Thoracic aorta (tissue), 2 donors: ENCODE results near the gene FRMPD4. TPM values are rescaled to one million over a fixed set of nuclear protein-coding genes. Genes with fewer than 3 reads are reported as not detected.

Experiments
- ATAC-seq: fragments of 150-250 bp; one replicate; pipeline ENCODE4 v1.8.0; 2017; ENCODE audit warnings: low read depth; ENCODE audit not compliant: insufficient number of reproducible peaks, low FRiP score
- DNase-seq: peaks from one replicate; pipeline ENCODE4 v3.0.0-alpha.2; 2020; ENCODE audit warnings: low spot score
- H3K27ac ChIP-seq, 2 donors: fragments of 200-600 bp; sonication (generic); 1 replicate in 1 of 2; 2 replicates in 1 of 2; pipeline ENCODE4 v1.5.1; 2016; ENCODE audit warnings: mild to moderate bottlenecking in 2 of 2, moderate library complexity in 2 of 2
- H3K27me3 ChIP-seq: fragments of 200-600 bp; sonication (generic); replicated peaks from 2 replicates; pipeline ENCODE4 v1.6.0; 2016; ENCODE audit warnings: mild to moderate bottlenecking; ENCODE audit not compliant: insufficient read depth
- H3K36me3 ChIP-seq: fragments of 200-600 bp; sonication (generic); one replicate; pipeline ENCODE4 v1.5.1; 2016
- H3K4me1 ChIP-seq, 2 donors: fragments of 200-600 bp; sonication (generic); 1 replicate in 1 of 2; 2 replicates in 1 of 2; pipeline versions ENCODE4 v1.5.1 to v1.6.0; 2016; ENCODE audit warnings: low read depth in 2 of 2, mild to moderate bottlenecking in 1 of 2; ENCODE audit not compliant: control insufficient read depth in 1 of 2
- H3K4me3 ChIP-seq: fragments of 200-600 bp; sonication (generic); 2 replicates; pipeline ENCODE4 v1.5.1; 2016; ENCODE audit warnings: mild to moderate bottlenecking
- H3K9me3 ChIP-seq: fragments of 200-600 bp; sonication (generic); 2 replicates; pipeline ENCODE4 v1.5.1; 2016
- total RNA-seq, 2 donors: library from RNA; depleted of rRNA; stranded (reverse); fragments of >200 nt; gene quantifications; one replicate each; pipeline versions ENCODE4 v1.1.0 to v1.2.3, GENCODE V29; 2016
- TF ChIP-seq, protein P1 (sequence below): fragments of 200-600 bp; sonication (generic); IDR thresholded peaks from one replicate; pipeline ENCODE4 v1.5.1; 2019; ENCODE audit warnings: antibody characterized with exemption

Gene FRMPD4
- total RNA-seq, 2 donors from 2014 or later = not detected

GRCh38 chrX:12672367-12673106 lies 534.3 kb downstream of the FRMPD4 start:
- Histone ChIP-seq H3K9me3 (no peaks in the 10 kb centered on the region), H3K36me3 (no peaks in the 10 kb centered on the region), H3K27me3 (no peaks in the 10 kb centered on the region), H3K27ac (no peak overlapping the region), H3K4me3 (no peak overlapping the region), H3K4me1 (no peaks in the 10 kb centered on the region)
- DNase-seq = no peak
- TF ChIP-seq, protein P1, sequence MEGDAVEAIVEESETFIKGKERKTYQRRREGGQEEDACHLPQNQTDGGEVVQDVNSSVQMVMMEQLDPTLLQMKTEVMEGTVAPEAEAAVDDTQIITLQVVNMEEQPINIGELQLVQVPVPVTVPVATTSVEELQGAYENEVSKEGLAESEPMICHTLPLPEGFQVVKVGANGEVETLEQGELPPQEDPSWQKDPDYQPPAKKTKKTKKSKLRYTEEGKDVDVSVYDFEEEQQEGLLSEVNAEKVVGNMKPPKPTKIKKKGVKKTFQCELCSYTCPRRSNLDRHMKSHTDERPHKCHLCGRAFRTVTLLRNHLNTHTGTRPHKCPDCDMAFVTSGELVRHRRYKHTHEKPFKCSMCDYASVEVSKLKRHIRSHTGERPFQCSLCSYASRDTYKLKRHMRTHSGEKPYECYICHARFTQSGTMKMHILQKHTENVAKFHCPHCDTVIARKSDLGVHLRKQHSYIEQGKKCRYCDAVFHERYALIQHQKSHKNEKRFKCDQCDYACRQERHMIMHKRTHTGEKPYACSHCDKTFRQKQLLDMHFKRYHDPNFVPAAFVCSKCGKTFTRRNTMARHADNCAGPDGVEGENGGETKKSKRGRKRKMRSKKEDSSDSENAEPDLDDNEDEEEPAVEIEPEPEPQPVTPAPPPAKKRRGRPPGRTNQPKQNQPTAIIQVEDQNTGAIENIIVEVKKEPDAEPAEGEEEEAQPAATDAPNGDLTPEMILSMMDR = no peak
- ATAC-seq = no peak

DNA sequence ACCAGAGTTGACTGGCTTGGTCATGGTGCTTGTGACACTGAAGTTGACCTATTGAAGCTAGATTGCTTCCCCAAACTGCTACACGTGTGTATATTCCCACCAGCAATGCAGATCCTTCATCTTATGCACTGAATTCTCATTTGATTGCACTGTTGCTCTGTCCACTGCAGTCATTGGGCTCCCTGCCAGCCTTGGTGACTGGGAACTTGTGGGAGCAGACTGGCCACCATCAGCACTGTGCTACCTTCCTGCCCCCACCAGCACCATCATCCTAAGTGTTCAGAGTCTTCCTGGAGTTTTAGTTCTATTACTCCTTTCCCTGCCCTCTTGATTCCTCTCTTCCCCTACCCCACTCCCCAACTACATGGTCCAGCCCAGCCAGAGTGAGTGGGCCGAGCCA lies 535.2 kb downstream of the FRMPD4 start:
- Histone ChIP-seq H3K9me3 (no peaks in the 10 kb centered on the region), H3K4me3 (no peak overlapping the region), H3K27ac (no peak overlapping the region), H3K27me3 (no peaks in the 10 kb centered on the region), H3K36me3 (no peaks in the 10 kb centered on the region), H3K4me1 (no peaks in the 10 kb centered on the region)
- TF ChIP-seq, protein P1 = no peak
- DNase-seq = no peak
- no peak for ATAC-seq

DNA sequence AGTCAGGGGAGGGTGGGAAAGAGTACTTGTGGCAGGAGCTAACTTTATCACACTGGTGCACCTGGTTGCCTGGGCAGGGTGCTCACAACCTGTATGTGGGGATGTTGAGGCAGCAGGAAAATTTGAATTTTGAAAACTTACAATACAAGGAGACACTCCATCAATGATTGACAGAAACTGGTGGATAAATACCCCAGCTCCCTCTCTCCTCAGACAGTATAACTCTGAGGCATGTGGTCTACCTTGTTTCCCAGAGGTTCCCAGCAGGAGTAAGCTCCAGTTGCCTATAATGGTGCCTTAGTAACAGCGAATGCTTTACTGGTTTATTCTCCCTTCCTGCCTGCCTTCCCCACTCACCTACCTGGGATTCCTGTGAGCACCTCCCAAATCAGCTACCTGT lies 541.2 kb downstream of the FRMPD4 start:
- ATAC-seq (no peak), DNase-seq (no peak)
- no peak overlapping the region for H3K4me3 ChIP-seq
- H3K27me3 ChIP-seq = no peaks in the 10 kb centered on the region
- no peaks in the 10 kb centered on the region for H3K9me3 ChIP-seq
- H3K36me3 ChIP-seq = no peaks in the 10 kb centered on the region
- TF ChIP-seq, protein P1 = no peak
- H3K4me1 ChIP-seq = no peaks in the 10 kb centered on the region
- H3K27ac ChIP-seq = no peak overlapping the region

DNA sequence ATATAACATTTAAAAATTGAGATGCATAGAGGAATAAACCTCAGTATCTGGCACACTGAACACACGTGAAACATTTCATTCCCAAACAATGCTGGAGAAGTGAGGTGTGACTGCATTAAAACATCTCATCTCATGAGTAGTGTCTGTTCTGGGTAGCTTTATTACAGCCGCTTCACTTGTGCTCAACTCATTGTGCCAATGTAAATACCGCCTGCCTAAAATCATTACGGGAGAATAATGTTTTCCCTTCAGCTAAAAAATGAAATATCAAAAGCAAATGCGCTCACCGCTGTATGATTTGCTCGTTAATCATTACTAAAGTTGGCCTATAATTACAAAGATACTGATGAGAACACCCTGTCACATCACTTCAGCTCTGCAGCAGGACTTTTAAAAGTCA lies 542.8 kb downstream of the FRMPD4 start:
- TF ChIP-seq, protein P1 = no peak
- Histone ChIP-seq H3K4me3 (no peak overlapping the region), H3K9me3 (no peaks in the 10 kb centered on the region), H3K36me3 (no peaks in the 10 kb centered on the region), H3K27me3 (no peaks in the 10 kb centered on the region), H3K27ac (no peak overlapping the region), H3K4me1 (no peaks in the 10 kb centered on the region)
- no peak for ATAC-seq
- no peak for DNase-seq

- no peak for DNase-seq
- H3K4me3 ChIP-seq = no peak overlapping the region
- TF ChIP-seq, protein P1 = no peak
- H3K9me3 ChIP-seq = no peaks in the 10 kb centered on the region
- ATAC-seq = no peak
- H3K27ac ChIP-seq = no peak overlapping the region
- H3K36me3 ChIP-seq = no peaks in the 10 kb centered on the region
- no peaks in the 10 kb centered on the region for H3K27me3 ChIP-seq
- no peaks in the 10 kb centered on the region for H3K4me1 ChIP-seq
Observed at GRCh38 chrX:12685541-12685940, 547.3 kb downstream of the FRMPD4 start.
